Measurements from ENCODE around the gene CAPN12. TPM values are rescaled to one million over a fixed set of nuclear protein-coding genes. Genes with fewer than 3 reads are reported as not detected.

The CAPN12 gene
- total RNA-seq, 2 donors from 2014 or later = 0.74 to 0.90 TPM

DNA sequence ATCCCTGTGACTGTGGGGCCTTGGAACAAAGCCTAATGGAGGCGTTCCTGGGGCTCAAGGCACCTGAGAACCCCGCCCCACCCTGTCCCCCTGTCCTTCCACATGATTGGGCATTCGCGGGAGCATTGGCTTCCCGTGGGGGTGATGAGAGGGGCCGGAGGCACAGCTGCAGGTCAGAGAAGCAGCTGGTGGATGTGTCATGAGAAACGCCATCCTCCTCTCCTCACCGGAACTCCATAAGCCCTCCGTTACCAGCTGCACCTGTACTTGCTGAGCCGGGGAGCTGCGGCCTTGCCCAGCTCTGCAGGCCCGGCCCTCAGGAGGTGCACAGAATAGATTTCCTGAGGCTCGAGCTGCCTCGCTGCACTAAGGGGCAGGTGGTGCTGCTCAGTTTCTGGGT lies 42.0 kb downstream of the CAPN12 start:
- H3K9me3 ChIP-seq = no peaks in the 10 kb centered on the region
- H3K4me3 ChIP-seq = no peak overlapping the region
- DNase-seq (ENCODE audit: low spot score) = no peak
- H3K27ac ChIP-seq = peak overlapping the region; percentile 90 to 93
- peaks cover 0 to 88% of the 10 kb centered on the region in 2 donors for H3K4me1 ChIP-seq
- no peaks in the 10 kb centered on the region for H3K27me3 ChIP-seq
- TF ChIP-seq, protein P1, sequence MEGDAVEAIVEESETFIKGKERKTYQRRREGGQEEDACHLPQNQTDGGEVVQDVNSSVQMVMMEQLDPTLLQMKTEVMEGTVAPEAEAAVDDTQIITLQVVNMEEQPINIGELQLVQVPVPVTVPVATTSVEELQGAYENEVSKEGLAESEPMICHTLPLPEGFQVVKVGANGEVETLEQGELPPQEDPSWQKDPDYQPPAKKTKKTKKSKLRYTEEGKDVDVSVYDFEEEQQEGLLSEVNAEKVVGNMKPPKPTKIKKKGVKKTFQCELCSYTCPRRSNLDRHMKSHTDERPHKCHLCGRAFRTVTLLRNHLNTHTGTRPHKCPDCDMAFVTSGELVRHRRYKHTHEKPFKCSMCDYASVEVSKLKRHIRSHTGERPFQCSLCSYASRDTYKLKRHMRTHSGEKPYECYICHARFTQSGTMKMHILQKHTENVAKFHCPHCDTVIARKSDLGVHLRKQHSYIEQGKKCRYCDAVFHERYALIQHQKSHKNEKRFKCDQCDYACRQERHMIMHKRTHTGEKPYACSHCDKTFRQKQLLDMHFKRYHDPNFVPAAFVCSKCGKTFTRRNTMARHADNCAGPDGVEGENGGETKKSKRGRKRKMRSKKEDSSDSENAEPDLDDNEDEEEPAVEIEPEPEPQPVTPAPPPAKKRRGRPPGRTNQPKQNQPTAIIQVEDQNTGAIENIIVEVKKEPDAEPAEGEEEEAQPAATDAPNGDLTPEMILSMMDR (IDR thresholded peaks at IDR 0.05) = no peak
- H3K36me3 ChIP-seq = peaks cover 81% of the 10 kb centered on the region

DNA sequence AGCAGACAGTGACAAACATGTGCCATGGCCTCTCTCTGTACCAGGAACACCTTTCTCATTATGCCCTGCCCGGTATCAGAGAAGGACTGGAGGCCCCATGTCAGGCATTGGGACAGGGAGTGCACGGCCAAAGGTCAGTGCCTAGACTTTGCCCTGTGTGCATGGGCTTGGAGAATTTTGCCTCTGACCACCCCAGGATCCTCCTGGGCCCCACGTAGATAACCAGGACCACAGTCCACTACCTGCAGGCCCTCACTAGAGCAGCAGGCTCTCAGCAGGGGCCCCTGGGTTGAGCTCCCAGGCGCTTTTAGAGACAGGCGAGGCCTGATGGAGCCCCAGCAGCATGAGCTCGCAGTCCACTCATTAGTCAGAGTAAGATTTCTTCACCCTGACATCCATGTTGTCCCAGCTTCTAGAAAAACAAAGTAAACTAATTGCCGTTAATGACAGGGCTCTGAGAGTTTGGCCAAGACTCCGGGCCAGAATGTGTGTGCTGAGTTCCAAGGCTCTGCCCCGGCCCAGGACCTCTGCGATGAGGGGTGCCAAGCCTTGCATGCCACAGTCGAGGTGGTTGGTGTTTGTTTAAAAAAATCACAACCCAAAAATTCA lies 42.7 kb downstream of the CAPN12 start:
- no peaks in the 10 kb centered on the region for H3K9me3 ChIP-seq
- H3K36me3 ChIP-seq = peaks cover 81% of the 10 kb centered on the region
- peak overlapping the region; percentile 90 to 93 for H3K27ac ChIP-seq
- TF ChIP-seq, protein P1 (IDR thresholded peaks at IDR 0.05) = no peak
- H3K4me1 ChIP-seq = peaks cover 0 to 88% of the 10 kb centered on the region in 2 donors
- no peak overlapping the region for H3K4me3 ChIP-seq
- no peaks in the 10 kb centered on the region for H3K27me3 ChIP-seq
- DNase-seq (ENCODE audit: low spot score) = no peak

DNA sequence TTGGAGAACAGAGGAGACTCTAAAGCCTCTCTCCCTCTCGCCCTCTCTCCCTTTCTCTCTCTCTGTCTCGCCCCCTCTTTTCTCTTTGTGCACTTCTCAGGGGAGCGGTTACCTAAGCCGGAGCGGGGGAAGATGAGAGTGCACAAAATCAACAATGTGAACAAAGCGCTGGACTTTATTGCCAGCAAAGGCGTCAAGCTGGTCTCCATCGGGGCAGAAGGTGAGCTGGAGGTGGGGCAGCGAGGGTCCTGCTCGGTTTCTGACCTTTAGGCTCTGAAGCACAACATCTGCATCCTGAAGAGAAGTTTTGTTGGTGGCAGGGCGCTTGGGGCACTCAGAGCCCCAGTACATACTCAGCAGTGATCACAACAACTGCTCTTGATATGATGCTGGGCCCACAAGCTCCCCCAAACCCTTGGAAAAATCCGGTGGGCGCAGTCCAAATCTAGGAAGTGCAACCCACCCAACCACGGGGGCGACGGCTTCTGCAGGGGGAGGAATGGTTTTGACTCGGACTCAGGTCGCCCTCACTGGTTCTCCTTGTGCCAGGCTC lies 43.3 kb downstream of the CAPN12 start:
- Histone ChIP-seq H3K4me3 (no peak overlapping the region), H3K27me3 (no peaks in the 10 kb centered on the region), H3K36me3 (peaks cover 81% of the 10 kb centered on the region), H3K9me3 (no peaks in the 10 kb centered on the region), H3K27ac (peak overlapping the region; percentile 90 to 93), H3K4me1 (peaks cover 0 to 88% of the 10 kb centered on the region in 2 donors)
- TF ChIP-seq, protein P1 (IDR thresholded peaks at IDR 0.05) = no peak
- no peak for DNase-seq (ENCODE audit: low spot score)

DNA sequence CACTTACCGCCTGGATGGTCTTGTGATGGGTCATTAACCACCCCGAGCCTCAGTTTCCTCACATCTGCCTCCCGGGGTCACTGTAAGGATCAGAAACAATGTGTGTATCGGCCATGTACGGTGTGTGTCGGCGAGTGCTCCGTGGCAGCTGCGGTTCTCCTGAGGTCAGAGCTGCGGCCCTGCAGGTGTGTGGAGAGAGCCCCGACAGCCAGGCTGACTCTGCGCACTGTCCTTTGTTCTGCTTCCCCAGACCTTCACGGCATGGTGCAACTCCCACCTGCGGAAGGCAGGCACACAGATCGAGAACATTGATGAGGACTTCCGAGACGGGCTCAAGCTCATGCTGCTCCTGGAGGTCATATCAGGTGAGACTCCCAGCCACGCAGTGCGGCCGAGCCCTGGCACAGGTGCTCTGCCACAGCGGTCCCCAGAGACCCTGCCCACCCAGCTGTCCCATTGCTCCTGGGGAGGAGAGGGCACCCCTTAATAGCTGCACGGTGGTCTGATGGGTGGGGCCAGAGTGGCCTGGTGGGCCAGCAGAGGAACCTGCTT lies 43.8 kb downstream of the CAPN12 start:
- no peak for DNase-seq (ENCODE audit: low spot score)
- TF ChIP-seq, protein P1 (IDR thresholded peaks at IDR 0.05) = no peak
- H3K4me3 ChIP-seq = no peak overlapping the region
- no peaks in the 10 kb centered on the region for H3K9me3 ChIP-seq
- H3K27ac ChIP-seq = peak overlapping the region; percentile 90 to 93
- H3K36me3 ChIP-seq = peaks cover 77% of the 10 kb centered on the region
- peaks cover 0 to 88% of the 10 kb centered on the region in 2 donors for H3K4me1 ChIP-seq
- no peaks in the 10 kb centered on the region for H3K27me3 ChIP-seq

DNA sequence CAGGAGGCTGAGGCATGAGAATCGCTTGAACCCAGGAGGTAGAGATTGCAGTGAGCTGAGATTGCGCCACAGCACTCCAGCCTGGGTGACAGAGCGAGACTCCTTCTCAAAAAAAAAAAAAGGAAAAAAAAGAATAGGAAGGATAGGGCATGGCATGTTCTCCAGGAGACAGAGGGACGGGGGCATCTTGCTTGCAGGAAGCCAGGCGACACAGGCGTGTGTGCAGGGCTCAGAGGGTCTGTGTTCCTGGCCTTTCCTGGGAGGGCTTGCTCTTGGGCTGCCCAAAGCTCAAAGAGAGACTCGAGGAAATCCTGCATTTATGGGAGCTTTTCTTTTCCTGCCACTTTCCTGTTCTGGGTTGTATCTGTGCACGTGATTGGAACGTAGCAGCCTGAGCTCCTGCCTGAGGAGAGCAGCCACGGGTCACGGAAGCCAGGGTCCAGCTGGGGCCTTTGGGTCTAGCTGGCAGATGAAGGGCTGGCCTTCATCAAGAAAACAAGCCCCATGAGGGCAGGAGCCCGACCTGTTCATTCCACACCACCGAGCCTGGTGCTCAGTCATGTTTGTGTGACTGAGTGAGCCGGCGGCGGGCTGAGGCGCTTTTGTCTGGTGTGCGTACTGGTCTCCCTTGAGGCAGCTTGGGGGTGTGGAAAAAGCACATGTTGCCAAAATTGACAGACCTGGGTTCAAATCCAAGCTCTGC lies 44.5 kb downstream of the CAPN12 start:
- TF ChIP-seq, protein P1 (IDR thresholded peaks at IDR 0.05) = no peak
- no peak overlapping the region for H3K4me3 ChIP-seq
- H3K9me3 ChIP-seq = no peaks in the 10 kb centered on the region
- H3K27ac ChIP-seq = peak overlapping the region; percentile 90 to 93
- H3K27me3 ChIP-seq = no peaks in the 10 kb centered on the region
- peaks cover under 1 to 88% of the 10 kb centered on the region in 2 donors for H3K4me1 ChIP-seq
- peaks cover 71% of the 10 kb centered on the region for H3K36me3 ChIP-seq
- DNase-seq (ENCODE audit: low spot score) = no peak

Measured in right atrium auricular region (tissue), 2 donors.